Measurements from ENCODE around the gene OR2Y1. TPM values are rescaled to one million over a fixed set of nuclear protein-coding genes. Genes with fewer than 3 reads are reported as not detected.

The OR2Y1 gene
- total RNA-seq, 1 experiment from 2014 or later: not detected

DNA sequence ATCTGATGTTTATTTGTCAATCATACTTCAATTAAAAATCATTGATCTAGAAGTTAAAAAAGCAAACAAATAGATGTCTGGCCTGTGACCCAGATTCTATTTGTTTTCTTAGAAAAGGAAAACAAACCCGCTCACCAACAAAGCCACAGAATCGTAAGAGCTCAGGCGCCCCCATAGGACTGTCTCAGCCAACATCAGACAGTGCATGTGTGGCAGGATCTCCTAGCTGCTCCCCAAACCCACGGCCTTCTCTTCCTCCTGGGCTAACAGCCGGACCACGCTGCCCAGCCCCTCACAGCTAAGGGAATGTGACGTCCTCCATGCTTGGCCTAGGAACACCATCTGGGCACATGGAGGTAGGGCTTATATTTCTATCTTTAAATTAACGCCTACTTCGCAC lies 19.4 kb downstream of the OR2Y1 start:
- intact Hi-C loops (cut with micrococcal nuclease): no loop called here
- Mint-ChIP-seq H3K4me1 (ENCODE audit: insufficient read depth, unreplicated experiment) (no peaks in the 10 kb centered on the region), H3K4me3 (ENCODE audit: unreplicated experiment) (no peak overlapping the region), H3K36me3 (ENCODE audit: insufficient read depth, unreplicated experiment) (no peaks in the 10 kb centered on the region), H3K27ac (ENCODE audit: low read depth, unreplicated experiment) (no peak overlapping the region), H3K27me3 (ENCODE audit: insufficient read depth, unreplicated experiment) (peaks cover 52% of the 10 kb centered on the region), H3K9me3 (ENCODE audit: unreplicated experiment) (no peaks in the 10 kb centered on the region)
- CTCF ChIA-PET: interaction anchor here (4.2 kb wide), 1 partner anchor 12 kb away, joined by 18 read pairs; no protein-coding TSS in a partner anchor
- DNase-seq (ENCODE audit: unreplicated experiment): no peak
- POLR2A ChIA-PET: interaction anchor here (1.2 to 1.6 kb wide), 2 partner anchors 10 to 14 kb away, joined by 3 to 4 read pairs; no protein-coding TSS in a partner anchor
- TF ChIP-seq, protein P1, sequence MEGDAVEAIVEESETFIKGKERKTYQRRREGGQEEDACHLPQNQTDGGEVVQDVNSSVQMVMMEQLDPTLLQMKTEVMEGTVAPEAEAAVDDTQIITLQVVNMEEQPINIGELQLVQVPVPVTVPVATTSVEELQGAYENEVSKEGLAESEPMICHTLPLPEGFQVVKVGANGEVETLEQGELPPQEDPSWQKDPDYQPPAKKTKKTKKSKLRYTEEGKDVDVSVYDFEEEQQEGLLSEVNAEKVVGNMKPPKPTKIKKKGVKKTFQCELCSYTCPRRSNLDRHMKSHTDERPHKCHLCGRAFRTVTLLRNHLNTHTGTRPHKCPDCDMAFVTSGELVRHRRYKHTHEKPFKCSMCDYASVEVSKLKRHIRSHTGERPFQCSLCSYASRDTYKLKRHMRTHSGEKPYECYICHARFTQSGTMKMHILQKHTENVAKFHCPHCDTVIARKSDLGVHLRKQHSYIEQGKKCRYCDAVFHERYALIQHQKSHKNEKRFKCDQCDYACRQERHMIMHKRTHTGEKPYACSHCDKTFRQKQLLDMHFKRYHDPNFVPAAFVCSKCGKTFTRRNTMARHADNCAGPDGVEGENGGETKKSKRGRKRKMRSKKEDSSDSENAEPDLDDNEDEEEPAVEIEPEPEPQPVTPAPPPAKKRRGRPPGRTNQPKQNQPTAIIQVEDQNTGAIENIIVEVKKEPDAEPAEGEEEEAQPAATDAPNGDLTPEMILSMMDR (IDR thresholded peaks at IDR 0.05; ENCODE audit: unreplicated experiment): no peak
- BruUV-seq (replicated peaks): no TSS peak

DNA sequence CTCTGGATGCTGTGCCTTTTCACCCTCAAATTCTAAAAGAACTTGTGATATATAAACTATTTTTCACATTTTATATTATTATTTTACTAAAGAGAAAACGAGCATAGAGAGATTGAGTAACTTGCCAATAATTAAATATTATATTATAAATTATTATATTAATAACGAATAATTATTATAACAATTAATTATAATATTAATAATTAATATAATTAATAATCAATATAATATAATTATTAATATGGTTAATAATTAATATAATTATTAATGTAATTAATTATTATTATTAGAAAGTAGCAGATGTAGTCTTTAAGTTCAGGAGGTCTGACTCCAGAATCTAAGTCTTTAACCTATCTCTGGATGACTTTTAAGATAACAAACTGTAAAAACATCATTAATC lies 20.1 kb downstream of the OR2Y1 start:
- Mint-ChIP-seq H3K36me3 (ENCODE audit: insufficient read depth, unreplicated experiment) (no peaks in the 10 kb centered on the region), H3K27ac (ENCODE audit: low read depth, unreplicated experiment) (no peak overlapping the region), H3K4me1 (ENCODE audit: insufficient read depth, unreplicated experiment) (no peaks in the 10 kb centered on the region), H3K9me3 (ENCODE audit: unreplicated experiment) (no peaks in the 10 kb centered on the region), H3K4me3 (ENCODE audit: unreplicated experiment) (no peak overlapping the region), H3K27me3 (ENCODE audit: insufficient read depth, unreplicated experiment) (peaks cover 53% of the 10 kb centered on the region)
- POLR2A ChIA-PET: interaction anchor here (1.2 to 1.5 kb wide), 2 partner anchors 15 to 225 kb away, joined by 4 read pairs; no protein-coding TSS in a partner anchor
- no TSS peak for BruUV-seq (replicated peaks)
- TF ChIP-seq, protein P1 (IDR thresholded peaks at IDR 0.05; ENCODE audit: unreplicated experiment): no peak
- DNase-seq (ENCODE audit: unreplicated experiment): no peak
- intact Hi-C loops (cut with micrococcal nuclease): loop anchor here (2.0 to 5.0 kb wide), 4 partner anchors 112 to 603 kb away; partner anchors contain the start of gene MAPK9
- CTCF ChIA-PET: interaction anchor here (0.7 to 4.2 kb wide), 11 partner anchors 9 to 196 kb away, joined by 3 to 18 read pairs (median 4); no protein-coding TSS in a partner anchor

DNA sequence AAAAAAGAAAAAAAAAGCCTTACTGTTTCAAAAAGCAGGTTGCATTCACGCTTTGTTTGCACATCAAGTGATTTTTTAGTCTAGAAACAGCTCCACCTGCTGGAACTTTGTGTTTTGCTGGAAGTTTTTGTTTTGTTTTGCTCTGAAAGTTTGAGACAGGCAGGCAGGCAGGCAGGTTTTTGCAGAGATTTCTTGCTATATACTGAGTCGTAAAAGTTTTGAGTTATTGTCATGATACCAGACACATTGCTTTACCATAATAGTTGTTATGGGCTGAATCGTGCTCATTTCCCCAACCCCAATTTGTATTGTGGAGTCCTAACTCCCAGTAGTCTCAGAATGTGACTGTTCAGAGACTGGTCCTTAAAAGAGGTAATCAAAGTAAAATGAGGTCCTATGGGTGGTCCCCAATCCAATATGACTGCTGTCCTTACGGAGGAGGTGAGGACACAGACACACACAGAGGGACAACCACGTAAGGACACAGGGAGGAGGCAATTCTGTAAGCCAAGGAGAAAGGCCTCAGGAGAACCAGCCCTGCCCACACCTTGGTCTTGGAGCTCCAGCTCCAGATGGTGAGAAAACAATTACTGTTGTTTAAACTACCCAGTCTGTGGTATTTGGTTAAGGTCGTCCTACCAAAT lies 20.9 kb downstream of the OR2Y1 start:
- TF ChIP-seq, protein P1 (IDR thresholded peaks at IDR 0.05; ENCODE audit: unreplicated experiment): peak; percentile 81
- Mint-ChIP-seq H3K4me1 (ENCODE audit: insufficient read depth, unreplicated experiment) (no peaks in the 10 kb centered on the region), H3K36me3 (ENCODE audit: insufficient read depth, unreplicated experiment) (no peaks in the 10 kb centered on the region), H3K9me3 (ENCODE audit: unreplicated experiment) (no peaks in the 10 kb centered on the region), H3K27ac (ENCODE audit: low read depth, unreplicated experiment) (no peak overlapping the region), H3K27me3 (ENCODE audit: insufficient read depth, unreplicated experiment) (peaks cover 62% of the 10 kb centered on the region), H3K4me3 (ENCODE audit: unreplicated experiment) (no peak overlapping the region)
- peak; percentile 62 for DNase-seq (ENCODE audit: unreplicated experiment)
- ChIA-PET POLR2A (interaction anchor here (0.6 to 1.5 kb wide), 8 partner anchors 14 to 388 kb away, joined by 3 to 6 read pairs (median 3); no protein-coding TSS in a partner anchor), CTCF (interaction anchor here (0.6 to 4.2 kb wide), 35 partner anchors 9 to 723 kb away, joined by 3 to 18 read pairs (median 3); no protein-coding TSS in a partner anchor)
- BruUV-seq (replicated peaks): no TSS peak
- intact Hi-C loops (cut with micrococcal nuclease): loop anchor here (2.0 to 5.0 kb wide), 4 partner anchors 112 to 602 kb away; partner anchors contain the start of gene MAPK9

DNA sequence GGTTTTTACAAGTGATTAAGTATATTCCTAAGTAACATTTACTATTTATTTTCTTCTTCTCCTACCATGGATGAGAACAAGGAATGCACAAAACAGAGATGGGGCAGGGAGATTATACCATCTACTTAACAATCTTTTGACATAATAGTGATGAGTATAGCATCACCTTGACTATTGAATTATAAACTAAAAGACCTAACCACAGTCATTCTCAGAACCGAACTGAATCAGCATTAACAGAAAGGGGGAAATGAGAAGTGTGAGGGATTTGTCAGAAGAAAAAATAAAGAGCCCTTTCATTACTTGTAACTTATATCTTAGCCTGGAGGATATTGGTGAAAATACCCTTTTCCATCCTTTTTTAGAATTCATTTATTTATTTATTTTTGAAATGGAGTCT lies 21.9 kb downstream of the OR2Y1 start:
- Mint-ChIP-seq H3K9me3 (ENCODE audit: unreplicated experiment) (peaks cover 6% of the 10 kb centered on the region), H3K27me3 (ENCODE audit: insufficient read depth, unreplicated experiment) (peaks cover 71% of the 10 kb centered on the region), H3K27ac (ENCODE audit: low read depth, unreplicated experiment) (no peak overlapping the region), H3K4me1 (ENCODE audit: insufficient read depth, unreplicated experiment) (no peaks in the 10 kb centered on the region), H3K4me3 (ENCODE audit: unreplicated experiment) (no peak overlapping the region), H3K36me3 (ENCODE audit: insufficient read depth, unreplicated experiment) (no peaks in the 10 kb centered on the region)
- no TSS peak for BruUV-seq (replicated peaks)
- ChIA-PET CTCF (interaction anchor here (0.6 to 4.2 kb wide), 16 partner anchors 8 to 586 kb away, joined by 3 to 18 read pairs (median 4); no protein-coding TSS in a partner anchor), POLR2A (interaction anchor here (0.5 to 1.1 kb wide), 4 partner anchors 25 to 239 kb away, joined by 3 read pairs; no protein-coding TSS in a partner anchor)
- intact Hi-C loops (cut with micrococcal nuclease): loop anchor here (2.0 to 5.0 kb wide), 4 partner anchors 111 to 601 kb away; partner anchors contain the start of gene MAPK9
- no peak for DNase-seq (ENCODE audit: unreplicated experiment)
- TF ChIP-seq, protein P1 (IDR thresholded peaks at IDR 0.05; ENCODE audit: unreplicated experiment): no peak
